Endodermal cell (in vitro differentiated cells): ENCODE data around the gene CNPY4. TPM values are rescaled to one million over a fixed set of nuclear protein-coding genes. Genes with fewer than 3 reads are reported as not detected.

Experiments used
- DNase-seq: peaks from one replicate; pipeline ENCODE4 v3.0.0-alpha.2; 2017
- H3K27ac ChIP-seq: 2 replicates; pipeline ENCODE4 v1.5.1; 2013; ENCODE audit warnings: mild to moderate bottlenecking, low read depth, low read length, moderate library complexity
- H3K27me3 ChIP-seq: 2 replicates; pipeline ENCODE4 v1.6.1; 2013; ENCODE audit warnings: mild to moderate bottlenecking, low read length, moderate library complexity; ENCODE audit not compliant: insufficient read depth, control insufficient read depth, poor library complexity, severe bottlenecking
- H3K36me3 ChIP-seq: 2 replicates; pipeline ENCODE4 v1.7.0; 2013; ENCODE audit warnings: mild to moderate bottlenecking, low read length, moderate library complexity; ENCODE audit not compliant: control insufficient read depth, insufficient read depth
- H3K4me1 ChIP-seq: one replicate; pipeline ENCODE4 v1.7.0; 2013; ENCODE audit warnings: low read length; ENCODE audit not compliant: control insufficient read depth, insufficient read depth
- H3K4me3 ChIP-seq: 2 replicates; pipeline ENCODE4 v1.5.1; 2013; ENCODE audit warnings: mild to moderate bottlenecking, low read length, moderate library complexity
- H3K9ac ChIP-seq: 2 replicates; pipeline ENCODE4 v1.6.1; 2013; ENCODE audit warnings: mild to moderate bottlenecking, low read length, moderate library complexity; ENCODE audit not compliant: poor library complexity, severe bottlenecking; ENCODE audit errors: extremely low read depth
- H3K9me3 ChIP-seq: 2 replicates; pipeline ENCODE4 v1.6.1; 2013; ENCODE audit warnings: mild to moderate bottlenecking, low read length, moderate library complexity; ENCODE audit not compliant: control insufficient read depth
- H3K27ac Mint-ChIP-seq: 2 replicates; pipeline ENCODE4 v1.8.0; 2020; ENCODE audit warnings: mixed read lengths
- H3K27me3 Mint-ChIP-seq: 2 replicates; pipeline ENCODE4 v1.8.0; 2021; ENCODE audit warnings: mild to moderate bottlenecking, mixed read lengths; ENCODE audit not compliant: insufficient read depth
- H3K36me3 Mint-ChIP-seq: 2 replicates; pipeline ENCODE4 v1.8.0; 2020; ENCODE audit warnings: low read depth, mixed read lengths
- H3K4me1 Mint-ChIP-seq: 2 replicates; pipeline ENCODE4 v1.8.0; 2020; ENCODE audit warnings: mixed read lengths
- H3K4me3 Mint-ChIP-seq: 2 replicates; pipeline ENCODE4 v1.8.0; 2020; ENCODE audit warnings: mild to moderate bottlenecking, moderate library complexity, mixed read lengths
- H3K9me3 Mint-ChIP-seq: 2 replicates; pipeline ENCODE4 v1.8.0; 2020; ENCODE audit warnings: mild to moderate bottlenecking, mixed read lengths
- WGBS, 2 experiments: methylation state at CpG; one replicate each; pipeline versions ENCODE4 v1.1.5 to v1.1.7; 2013; ENCODE audit warnings: missing lambda C conversion rate in 2 of 2, mixed read lengths in 1 of 2; ENCODE audit not compliant: insufficient coverage in 1 of 2, insufficient read length in 1 of 2; 5-methylcytosine and 5-hydroxymethylcytosine counted together
- total RNA-seq, 2 donors: library from RNA; stranded (reverse); fragmentation: NEBNext Ultra II Directional in 1 of 2; extraction: Animal tissue kit (Norgen Biotek cat#: 25700) in 1 of 2; gene quantifications; 2 replicates in 1 of 2; 3 replicates in 1 of 2; pipeline ENCODE4 v1.2.1, GENCODE V29; 2021
- TF ChIP-seq, protein P1 (sequence below): fragments of 200-600 bp; sonication (generic); conservative IDR thresholded peaks from 2 replicates; pipeline ENCODE4 v1.5.0; 2021; ENCODE audit warnings: antibody characterized with exemption, mild to moderate bottlenecking

The CNPY4 gene
- total RNA-seq, 2 donors from 2014 or later: 16.2 to 19.4 TPM

DNA sequence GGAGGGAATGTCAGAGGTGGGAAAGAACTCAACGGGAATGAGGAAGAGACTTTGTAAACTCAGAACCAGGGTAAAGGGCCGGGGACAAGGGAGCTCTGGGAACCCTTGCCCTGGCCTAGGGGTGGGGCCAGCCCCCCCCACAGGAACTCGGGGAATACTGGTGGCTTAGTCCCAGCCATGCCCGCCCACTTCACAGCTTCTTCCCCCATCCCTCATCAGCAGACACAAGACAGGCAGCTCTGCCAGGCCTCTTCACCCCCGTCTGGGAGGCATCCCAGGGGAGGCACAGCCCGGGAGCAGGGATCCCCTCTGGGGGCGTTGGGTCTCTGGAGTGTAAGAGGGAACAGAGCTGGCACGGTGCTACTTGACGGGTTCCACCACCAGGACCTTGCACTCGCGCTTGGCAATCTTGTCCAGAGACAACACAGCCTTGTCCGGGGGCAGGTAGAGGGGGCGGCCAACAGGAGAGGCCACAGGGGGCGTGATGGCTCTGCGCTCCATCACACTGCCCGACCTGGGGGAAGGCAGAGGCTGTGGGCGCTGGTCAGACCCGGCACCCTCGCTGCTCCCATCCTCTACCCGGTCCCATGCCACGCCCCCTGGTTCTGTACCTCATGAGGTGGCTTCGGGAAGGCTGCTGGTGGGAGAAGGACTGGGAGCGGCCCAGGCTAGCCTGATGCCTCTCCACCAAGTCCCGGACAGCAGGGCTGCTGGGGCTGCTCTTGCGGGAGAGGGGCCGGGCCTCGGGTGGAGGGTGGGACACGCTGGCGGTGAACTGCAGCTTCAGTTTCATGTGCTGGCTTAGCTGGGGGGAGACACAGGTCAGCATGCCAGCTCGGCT, 35.4 kb downstream of the CNPY4 start:
- no peak overlapping the region for H3K9ac ChIP-seq
- Mint-ChIP-seq H3K9me3 (no peaks in the 10 kb centered on the region), H3K36me3 (peaks cover 41% of the 10 kb centered on the region), H3K4me1 (peaks cover 41% of the 10 kb centered on the region), H3K27me3 (no peaks in the 10 kb centered on the region), H3K27ac (peak overlapping the region; percentile 79), H3K4me3 (peak overlapping the region; percentile 18)
- WGBS, 2 experiments: 79 to 96% methylated on average over 9 to 30 of the region's 30 CpGs
- H3K4me1 ChIP-seq: peaks cover 21% of the 10 kb centered on the region
- H3K4me3 ChIP-seq: no peak overlapping the region
- no peak overlapping the region for H3K27ac ChIP-seq
- peaks cover 47% of the 10 kb centered on the region for H3K36me3 ChIP-seq
- peak; percentile 86 for DNase-seq
- TF ChIP-seq, protein P1, sequence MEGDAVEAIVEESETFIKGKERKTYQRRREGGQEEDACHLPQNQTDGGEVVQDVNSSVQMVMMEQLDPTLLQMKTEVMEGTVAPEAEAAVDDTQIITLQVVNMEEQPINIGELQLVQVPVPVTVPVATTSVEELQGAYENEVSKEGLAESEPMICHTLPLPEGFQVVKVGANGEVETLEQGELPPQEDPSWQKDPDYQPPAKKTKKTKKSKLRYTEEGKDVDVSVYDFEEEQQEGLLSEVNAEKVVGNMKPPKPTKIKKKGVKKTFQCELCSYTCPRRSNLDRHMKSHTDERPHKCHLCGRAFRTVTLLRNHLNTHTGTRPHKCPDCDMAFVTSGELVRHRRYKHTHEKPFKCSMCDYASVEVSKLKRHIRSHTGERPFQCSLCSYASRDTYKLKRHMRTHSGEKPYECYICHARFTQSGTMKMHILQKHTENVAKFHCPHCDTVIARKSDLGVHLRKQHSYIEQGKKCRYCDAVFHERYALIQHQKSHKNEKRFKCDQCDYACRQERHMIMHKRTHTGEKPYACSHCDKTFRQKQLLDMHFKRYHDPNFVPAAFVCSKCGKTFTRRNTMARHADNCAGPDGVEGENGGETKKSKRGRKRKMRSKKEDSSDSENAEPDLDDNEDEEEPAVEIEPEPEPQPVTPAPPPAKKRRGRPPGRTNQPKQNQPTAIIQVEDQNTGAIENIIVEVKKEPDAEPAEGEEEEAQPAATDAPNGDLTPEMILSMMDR: no peak
- H3K27me3 ChIP-seq: no peaks in the 10 kb centered on the region
- no peaks in the 10 kb centered on the region for H3K9me3 ChIP-seq

DNA sequence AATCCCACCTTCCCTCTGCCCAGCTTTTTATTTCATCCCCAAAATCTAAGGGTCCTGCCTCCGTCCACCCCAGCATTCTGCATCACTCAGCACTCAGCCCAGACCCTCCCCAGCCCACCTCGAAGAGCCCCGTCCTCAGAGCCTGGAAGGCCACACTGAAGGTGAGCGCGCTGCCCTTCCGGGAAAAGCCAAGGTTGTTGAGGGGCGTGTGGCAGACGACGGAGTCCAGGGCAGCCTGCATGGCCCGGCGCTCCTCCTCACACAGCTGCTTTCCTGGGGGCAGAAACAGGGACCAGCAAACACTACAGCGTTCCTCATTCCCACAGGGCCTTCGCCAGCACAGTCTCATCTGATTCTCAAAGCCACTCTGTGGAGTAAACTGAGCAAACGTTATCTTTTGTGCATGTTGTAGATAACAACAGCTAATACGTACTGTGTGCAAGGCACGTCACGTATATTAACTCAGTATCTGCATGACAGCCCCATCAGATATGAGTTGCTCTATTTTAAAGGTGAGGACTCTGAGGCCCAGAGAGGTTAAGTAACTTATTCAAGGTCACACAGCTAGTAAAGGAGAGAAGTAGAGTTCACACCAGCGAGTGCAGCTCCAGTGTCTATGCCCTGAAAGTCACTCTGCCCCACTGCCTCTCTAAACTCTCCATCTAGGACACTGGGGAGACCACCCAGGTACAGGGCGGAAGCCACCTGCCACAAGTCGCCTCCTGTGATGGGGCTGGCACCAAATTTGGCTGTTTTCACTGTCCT, 36.3 kb downstream of the CNPY4 start:
- no peak overlapping the region for H3K4me3 Mint-ChIP-seq
- Histone ChIP-seq H3K9me3 (no peaks in the 10 kb centered on the region), H3K4me1 (peaks cover 21% of the 10 kb centered on the region), H3K9ac (no peak overlapping the region), H3K27me3 (no peaks in the 10 kb centered on the region), H3K4me3 (no peak overlapping the region), H3K36me3 (peaks cover 47% of the 10 kb centered on the region), H3K27ac (no peak overlapping the region)
- no peaks in the 10 kb centered on the region for H3K9me3 Mint-ChIP-seq
- DNase-seq: no peak
- H3K36me3 Mint-ChIP-seq: peaks cover 34% of the 10 kb centered on the region
- WGBS, 2 experiments: 92 to 93% methylated on average over 11 to 20 of the region's 20 CpGs
- peak overlapping the region; percentile 48 for H3K27ac Mint-ChIP-seq
- TF ChIP-seq, protein P1: no peak
- peaks cover 37% of the 10 kb centered on the region for H3K4me1 Mint-ChIP-seq
- no peaks in the 10 kb centered on the region for H3K27me3 Mint-ChIP-seq

DNA sequence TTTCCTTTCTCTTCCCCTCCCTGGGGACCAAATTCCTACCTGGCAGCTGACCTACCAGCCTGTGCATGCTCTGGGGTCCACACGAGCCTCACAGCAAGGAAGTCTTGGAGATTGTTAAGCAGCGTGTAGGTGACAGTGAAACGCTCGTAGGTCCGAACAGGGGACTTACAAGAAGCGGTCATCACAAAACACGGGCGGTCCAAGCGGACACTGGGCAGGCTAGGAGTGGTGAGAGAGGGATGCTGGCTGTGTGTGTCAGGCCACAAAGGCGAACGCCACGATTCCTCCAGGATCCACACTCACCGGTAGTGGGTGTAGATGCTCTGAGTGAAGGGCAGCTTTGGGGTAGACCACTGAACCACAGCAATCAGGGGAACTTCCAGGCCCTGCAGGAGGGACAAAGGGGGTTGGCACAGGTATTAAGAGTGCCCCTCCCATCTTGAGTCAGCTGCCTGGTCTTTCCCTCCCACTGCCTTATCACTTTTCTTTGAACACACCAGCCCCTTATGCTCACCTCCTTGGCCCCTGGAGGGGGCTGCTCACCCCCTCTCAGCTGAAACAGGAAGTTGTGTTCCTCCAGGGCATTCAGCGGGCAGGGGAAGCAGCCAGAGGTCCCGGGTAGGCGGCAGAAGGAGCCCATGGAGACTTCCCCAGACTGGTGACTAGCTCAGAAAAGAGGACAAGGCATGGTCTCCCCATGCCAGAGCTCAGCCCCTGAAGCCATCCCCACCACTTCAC, 37.1 kb downstream of the CNPY4 start:
- WGBS, 2 experiments: 94 to 96% methylated on average over 14 to 16 of the region's 16 CpGs
- Mint-ChIP-seq H3K4me1 (peaks cover 37% of the 10 kb centered on the region), H3K9me3 (no peaks in the 10 kb centered on the region), H3K27ac (no peak overlapping the region), H3K27me3 (no peaks in the 10 kb centered on the region), H3K4me3 (peak overlapping the region; percentile 62), H3K36me3 (peaks cover 33% of the 10 kb centered on the region)
- Histone ChIP-seq H3K36me3 (peaks cover 47% of the 10 kb centered on the region), H3K27ac (no peak overlapping the region), H3K9me3 (no peaks in the 10 kb centered on the region), H3K4me1 (peaks cover 21% of the 10 kb centered on the region), H3K27me3 (no peaks in the 10 kb centered on the region), H3K4me3 (peak overlapping the region; percentile 84), H3K9ac (no peak overlapping the region)
- TF ChIP-seq, protein P1: no peak
- DNase-seq: peak; percentile 44
